Gastroesophageal sphincter (tissue), 3 donors: ENCODE data around the gene EGLN2.
"Not testable (repeated sequence)": the region's sequence is repeated elsewhere in the genome, so short reads cannot be mapped to it uniquely, and the experiment has no call there.

ENCODE experiments used
- CTCF ChIP-seq, 4 experiments: fragments of 200-600 bp in 2 of 4; fragments of 450-650 bp in 2 of 4; sonication (generic) in 1 of 4; IDR thresholded peaks; one replicate each; pipeline ENCODE4 v1.5.1; 2017 to 2019; ENCODE audit warnings: antibody characterized with exemption in 4 of 4, mild to moderate bottlenecking in 2 of 4, moderate library complexity in 2 of 4
- EP300 ChIP-seq: sonication (generic); formaldehyde crosslinking; IDR thresholded peaks from one replicate; pipeline ENCODE4 v1.6.1; 2017; ENCODE audit warnings: antibody characterized with exemption, mild to moderate bottlenecking
- POLR2A ChIP-seq, 2 donors: fragments of 450-650 bp; IDR thresholded peaks; one replicate each; pipeline ENCODE4 v1.6.1; 2017; ENCODE audit warnings: antibody characterized with exemption in 2 of 2, mild to moderate bottlenecking in 2 of 2, moderate library complexity in 1 of 2

DNA sequence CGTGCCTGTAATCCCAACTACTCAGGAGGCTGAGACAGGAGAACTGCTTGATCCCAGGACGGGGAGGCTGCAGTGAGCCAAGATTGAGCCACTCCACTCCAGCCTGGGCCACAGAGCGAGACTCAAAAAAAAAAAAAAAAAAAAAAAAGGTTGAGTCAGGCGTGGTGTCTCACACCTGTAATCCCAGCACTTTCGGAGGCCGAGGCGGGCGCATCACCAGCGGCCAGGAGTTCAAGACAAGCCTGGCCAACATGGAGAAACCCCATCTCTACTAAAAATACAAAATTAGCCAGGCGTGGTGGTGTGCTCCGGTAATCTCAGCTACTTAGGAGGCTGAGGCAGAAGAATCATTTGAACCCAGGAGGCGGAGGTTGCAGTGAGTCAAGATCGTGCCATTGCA, 32.6 kb upstream of the EGLN2 start:
- not testable (repeated sequence) for TF ChIP-seq CTCF (IDR thresholded peaks at IDR 0.05); EP300; POLR2A (IDR thresholded peaks at IDR 0.05)
